Progenitor cell of endocrine pancreas (in vitro differentiated cells): ENCODE data around the gene CYP4F8. TPM values are rescaled to one million over a fixed set of nuclear protein-coding genes. Genes with fewer than 3 reads are reported as not detected.

Experiments used
- DNase-seq: peaks from one replicate; pipeline ENCODE4 v3.0.0; 2021; ENCODE audit warnings: low spot score; ENCODE audit not compliant: unreplicated experiment
- H3K27ac Mint-ChIP-seq: 2 replicates; pipeline ENCODE4 v1.8.0; 2021; ENCODE audit warnings: mild to moderate bottlenecking, moderate library complexity, mixed read lengths
- H3K27me3 Mint-ChIP-seq: 2 replicates; pipeline ENCODE4 v1.8.0; 2021; ENCODE audit warnings: mixed read lengths
- H3K36me3 Mint-ChIP-seq: 2 replicates; pipeline ENCODE4 v1.8.0; 2022; ENCODE audit warnings: mixed read lengths; ENCODE audit not compliant: insufficient read depth
- H3K4me1 Mint-ChIP-seq: 2 replicates; pipeline ENCODE4 v1.8.0; 2021; ENCODE audit warnings: low read depth, mixed read lengths
- H3K4me3 Mint-ChIP-seq: 2 replicates; pipeline ENCODE4 v1.8.0; 2021; ENCODE audit warnings: low read depth, mild to moderate bottlenecking, moderate library complexity, mixed read lengths
- H3K9me3 Mint-ChIP-seq: 2 replicates; pipeline ENCODE4 v1.8.0; 2021; ENCODE audit warnings: low read depth, mixed read lengths
- CTCF ChIP-seq: fragments of 200-600 bp; sonication (generic); IDR thresholded peaks from one replicate; pipeline ENCODE4 v1.5.0; 2021; ENCODE audit warnings: antibody characterized with exemption, mild to moderate bottlenecking; ENCODE audit not compliant: unreplicated experiment
- total RNA-seq: library from RNA; stranded (reverse); gene quantifications from 2 replicates; pipeline ENCODE4 v1.2.1, GENCODE V29; 2021

The CYP4F8 gene
- total RNA-seq, 1 donor from 2014 or later: not detected

- H3K9me3 Mint-ChIP-seq: peaks cover 63% of the 10 kb centered on the region
- H3K4me3 Mint-ChIP-seq: no peak overlapping the region
- H3K27ac Mint-ChIP-seq: no peak overlapping the region
- TF ChIP-seq CTCF: no peak
- DNase-seq: no peak
- H3K27me3 Mint-ChIP-seq: no peaks in the 10 kb centered on the region
- no peaks in the 10 kb centered on the region for H3K4me1 Mint-ChIP-seq
- peaks cover 6% of the 10 kb centered on the region for H3K36me3 Mint-ChIP-seq
Observed at GRCh38 chr19:15641901-15642491, 27.0 kb downstream of the CYP4F8 start.

GRCh38 chr19:15642807-15643206 lies 27.8 kb downstream of the CYP4F8 start:
- no peaks in the 10 kb centered on the region for H3K4me1 Mint-ChIP-seq
- H3K9me3 Mint-ChIP-seq: peaks cover 65% of the 10 kb centered on the region
- no peak for DNase-seq
- H3K27ac Mint-ChIP-seq: no peak overlapping the region
- no peak overlapping the region for H3K4me3 Mint-ChIP-seq
- H3K36me3 Mint-ChIP-seq: peaks cover 6% of the 10 kb centered on the region
- no peaks in the 10 kb centered on the region for H3K27me3 Mint-ChIP-seq
- no peak for TF ChIP-seq CTCF

- no peak for DNase-seq
- H3K27me3 Mint-ChIP-seq: no peaks in the 10 kb centered on the region
- no peaks in the 10 kb centered on the region for H3K4me1 Mint-ChIP-seq
- H3K9me3 Mint-ChIP-seq: peaks cover 67% of the 10 kb centered on the region
- no peak overlapping the region for H3K4me3 Mint-ChIP-seq
- H3K27ac Mint-ChIP-seq: no peak overlapping the region
- peaks cover 6% of the 10 kb centered on the region for H3K36me3 Mint-ChIP-seq
- TF ChIP-seq CTCF: no peak
Observed at GRCh38 chr19:15643387-15643786, 28.4 kb downstream of the CYP4F8 start.

- H3K4me3 Mint-ChIP-seq: no peak overlapping the region
- H3K9me3 Mint-ChIP-seq: peaks cover 74% of the 10 kb centered on the region
- no peak for TF ChIP-seq CTCF
- no peaks in the 10 kb centered on the region for H3K27me3 Mint-ChIP-seq
- H3K27ac Mint-ChIP-seq: no peak overlapping the region
- H3K4me1 Mint-ChIP-seq: no peaks in the 10 kb centered on the region
- peaks cover 6% of the 10 kb centered on the region for H3K36me3 Mint-ChIP-seq
- no peak for DNase-seq
Observed at GRCh38 chr19:15644066-15644741, 29.2 kb downstream of the CYP4F8 start.

- Mint-ChIP-seq H3K4me1 (no peaks in the 10 kb centered on the region), H3K36me3 (peaks cover 7% of the 10 kb centered on the region), H3K9me3 (peaks cover 75% of the 10 kb centered on the region), H3K4me3 (no peak overlapping the region), H3K27me3 (no peaks in the 10 kb centered on the region), H3K27ac (no peak overlapping the region)
- no peak for DNase-seq
- TF ChIP-seq CTCF: no peak
Observed at GRCh38 chr19:15644816-15645215, 29.8 kb downstream of the CYP4F8 start.
